Testis (tissue), 2 donors: Measurements from ENCODE around the gene C1R.

Experiments
- POLR2A ChIP-seq: fragments of 450-650 bp; IDR thresholded peaks from one replicate; pipeline ENCODE4 v1.6.1; 2017; ENCODE audit warnings: antibody characterized with exemption, mild to moderate bottlenecking, moderate library complexity
- TF ChIP-seq, protein P1 (sequence below), 3 experiments: fragments of 450-650 bp in 2 of 3; fragments of 200-600 bp in 1 of 3; sonication (generic) in 1 of 3; IDR thresholded peaks; one replicate each; pipeline ENCODE4 v1.5.1; 2016 to 2019; ENCODE audit warnings: antibody characterized with exemption in 3 of 3, mild to moderate bottlenecking in 2 of 3, moderate library complexity in 1 of 3

DNA sequence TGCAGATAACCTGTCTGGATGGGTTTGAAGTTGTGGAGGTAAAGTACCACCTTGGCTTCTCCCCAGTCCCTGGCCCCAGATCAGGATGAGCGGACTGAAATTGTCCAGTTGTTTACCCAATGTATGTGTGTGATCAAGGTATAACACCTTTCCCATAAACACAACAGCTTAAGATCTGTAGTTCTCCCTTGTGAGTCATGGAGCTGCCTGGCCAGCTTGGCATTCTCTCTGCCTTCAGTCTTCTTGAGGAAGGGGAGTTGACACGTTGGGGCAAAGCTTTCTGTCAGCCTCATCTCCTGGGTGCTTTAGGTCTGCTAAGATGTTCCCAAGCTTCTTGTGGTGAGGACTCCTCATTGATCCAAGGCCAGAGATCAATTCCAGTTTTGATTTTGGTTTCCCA lies 25.6 kb downstream of the C1R start:
- TF ChIP-seq, protein P1, sequence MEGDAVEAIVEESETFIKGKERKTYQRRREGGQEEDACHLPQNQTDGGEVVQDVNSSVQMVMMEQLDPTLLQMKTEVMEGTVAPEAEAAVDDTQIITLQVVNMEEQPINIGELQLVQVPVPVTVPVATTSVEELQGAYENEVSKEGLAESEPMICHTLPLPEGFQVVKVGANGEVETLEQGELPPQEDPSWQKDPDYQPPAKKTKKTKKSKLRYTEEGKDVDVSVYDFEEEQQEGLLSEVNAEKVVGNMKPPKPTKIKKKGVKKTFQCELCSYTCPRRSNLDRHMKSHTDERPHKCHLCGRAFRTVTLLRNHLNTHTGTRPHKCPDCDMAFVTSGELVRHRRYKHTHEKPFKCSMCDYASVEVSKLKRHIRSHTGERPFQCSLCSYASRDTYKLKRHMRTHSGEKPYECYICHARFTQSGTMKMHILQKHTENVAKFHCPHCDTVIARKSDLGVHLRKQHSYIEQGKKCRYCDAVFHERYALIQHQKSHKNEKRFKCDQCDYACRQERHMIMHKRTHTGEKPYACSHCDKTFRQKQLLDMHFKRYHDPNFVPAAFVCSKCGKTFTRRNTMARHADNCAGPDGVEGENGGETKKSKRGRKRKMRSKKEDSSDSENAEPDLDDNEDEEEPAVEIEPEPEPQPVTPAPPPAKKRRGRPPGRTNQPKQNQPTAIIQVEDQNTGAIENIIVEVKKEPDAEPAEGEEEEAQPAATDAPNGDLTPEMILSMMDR (IDR thresholded peaks at IDR 0.05) = no peak
- no peak for TF ChIP-seq POLR2A
